Amniotic epithelial cell (primary cell): ENCODE results near the gene RETREG1.
A peak's percentile ranks its signal among the peaks of the same experiment; 100 is the strongest.
"Not testable (repeated sequence)": the region's sequence is repeated elsewhere in the genome, so short reads cannot be mapped to it uniquely, and the experiment has no call there.

Experiments
- DNase-seq: peaks from one replicate; pipeline ENCODE4 v3.0.0-alpha.2; 2010; ENCODE audit warnings: low read depth

The RETREG1 gene

GRCh38 chr5:16617274-16617968 is 624 bp upstream of the RETREG1 start:
- no peak for DNase-seq

- DNase-seq, result no peak
These were observed 859 bp downstream of the RETREG1 start for GRCh38 chr5:16615741-16616535.

GRCh38 chr5:16612007-16612406 is 4.8 kb downstream of the RETREG1 start:
- DNase-seq, result no peak

GRCh38 chr5:16610896-16611295 is 5.9 kb downstream of the RETREG1 start:
- DNase-seq, result not testable (repeated sequence)

GRCh38 chr5:16609412-16609811 is 7.4 kb downstream of the RETREG1 start:
- DNase-seq, result no peak

- DNase-seq, result no peak
These were observed 10.2 kb downstream of the RETREG1 start for GRCh38 chr5:16606628-16607027.

- DNase-seq, result no peak
These were observed 13.1 kb downstream of the RETREG1 start for GRCh38 chr5:16603701-16604100.

- no peak for DNase-seq
These were observed 13.5 kb downstream of the RETREG1 start for GRCh38 chr5:16603295-16603694.

GRCh38 chr5:16602182-16602581 is 14.6 kb downstream of the RETREG1 start:
- DNase-seq, result no peak

- peak; percentile 27 for DNase-seq
These were observed 15.9 kb downstream of the RETREG1 start for GRCh38 chr5:16600946-16601345.

GRCh38 chr5:16600397-16600796 is 16.4 kb downstream of the RETREG1 start:
- DNase-seq, result peak; percentile 66

GRCh38 chr5:16597946-16598694 is 18.7 kb downstream of the RETREG1 start:
- DNase-seq, result no peak

GRCh38 chr5:16596581-16596940 is 20.2 kb downstream of the RETREG1 start:
- peak; percentile 23 for DNase-seq

GRCh38 chr5:16595881-16596580 is 20.8 kb downstream of the RETREG1 start:
- DNase-seq, result no peak

- peak; percentile 59 for DNase-seq
These were observed 23.2 kb downstream of the RETREG1 start for GRCh38 chr5:16593628-16594027.

GRCh38 chr5:16593013-16593412 is 23.8 kb downstream of the RETREG1 start:
- peak; percentile 78 for DNase-seq

- no peak for DNase-seq
These were observed 24.5 kb downstream of the RETREG1 start for GRCh38 chr5:16592255-16592654.

GRCh38 chr5:16590685-16591084 is 26.1 kb downstream of the RETREG1 start:
- DNase-seq, result no peak

GRCh38 chr5:16589658-16590057 is 27.1 kb downstream of the RETREG1 start:
- DNase-seq, result no peak

GRCh38 chr5:16588434-16589214 is 28.2 kb downstream of the RETREG1 start:
- DNase-seq, result no peak

GRCh38 chr5:16586556-16586955 is 30.2 kb downstream of the RETREG1 start:
- DNase-seq, result no peak
